HT-29 (cell line): ENCODE data around the gene MTO1. TPM values are rescaled to one million over a fixed set of nuclear protein-coding genes. Genes with fewer than 3 reads are reported as not detected.
A peak's percentile ranks its signal among the peaks of the same experiment; 100 is the strongest.
"Not testable (repeated sequence)": the region's sequence is repeated elsewhere in the genome, so short reads cannot be mapped to it uniquely, and the experiment has no call there.

Source experiments
- DNase-seq: peaks from one replicate; pipeline ENCODE4 v3.0.0-alpha.2; 2015; ENCODE audit warnings: low spot score
- total RNA-seq: library from RNA; depleted of rRNA; stranded (reverse); fragments of >200 nt; shearing (Covaris generic); gene quantifications from 2 replicates; pipeline ENCODE4 v1.2.3, GENCODE V29; 2014; rRNA removed

MTO1 gene
- 17.0 and 18.7 TPM in 2 replicates for total RNA-seq

- DNase-seq = peak; percentile 90
These were observed at the start of gene MTO1 for GRCh38 chr6:73461537-73462350. TSS of gene MTO1 (plus strand) at chr6:73461737. CDS start at chr6:73461855, 118 bp downstream.

- no peak for DNase-seq
These were observed 48.4 kb upstream of the MTO1 start for GRCh38 chr6:73413102-73413501.

GRCh38 chr6:73418081-73418741, 43.3 kb upstream of the MTO1 start:
- no peak for DNase-seq

- no peak for DNase-seq
These were observed 40.0 kb upstream of the MTO1 start for GRCh38 chr6:73421534-73421933.

GRCh38 chr6:73435236-73435635, 26.3 kb upstream of the MTO1 start:
- DNase-seq = no peak

- DNase-seq = no peak
These were observed 18.0 kb upstream of the MTO1 start for GRCh38 chr6:73443555-73443954.

- peak; percentile 61 for DNase-seq
These were observed 10.1 kb upstream of the MTO1 start for GRCh38 chr6:73451223-73452106.

- DNase-seq = peak; percentile 87
These were observed 9.5 kb upstream of the MTO1 start, which contains the start of gene CGAS for GRCh38 chr6:73452107-73452461. TSS of gene CGAS (minus strand) at chr6:73452297. CDS start at chr6:73452181, 116 bp downstream.

GRCh38 chr6:73455865-73456629, 5.5 kb upstream of the MTO1 start:
- no peak for DNase-seq

- DNase-seq = not testable (repeated sequence)
These were observed 2.1 kb upstream of the MTO1 start for GRCh38 chr6:73459474-73459873.

- DNase-seq = no peak
These were observed 1.5 kb upstream of the MTO1 start for GRCh38 chr6:73460056-73460455.

- DNase-seq = no peak
These were observed 10.3 kb downstream of the MTO1 start for GRCh38 chr6:73471686-73472290.

GRCh38 chr6:73476723-73477122, 15.2 kb downstream of the MTO1 start:
- no peak for DNase-seq

- DNase-seq = no peak
These were observed 15.9 kb downstream of the MTO1 start for GRCh38 chr6:73477407-73477806.

GRCh38 chr6:73481969-73482368, 20.4 kb downstream of the MTO1 start:
- no peak for DNase-seq

- DNase-seq = no peak
These were observed 22.9 kb downstream of the MTO1 start for GRCh38 chr6:73484438-73484837.

GRCh38 chr6:73487473-73487872, 25.9 kb downstream of the MTO1 start:
- DNase-seq = no peak

GRCh38 chr6:73491377-73491776, 29.8 kb downstream of the MTO1 start:
- DNase-seq = no peak

GRCh38 chr6:73497915-73498314, 36.4 kb downstream of the MTO1 start:
- DNase-seq = no peak

- no peak for DNase-seq
These were observed 41.7 kb downstream of the MTO1 start for GRCh38 chr6:73503027-73503772.
